ENCODE results near the gene ATF6. TPM values are rescaled to one million over a fixed set of nuclear protein-coding genes. Genes with fewer than 3 reads are reported as not detected.
A peak's percentile ranks its signal among the peaks of the same experiment; 100 is the strongest.
"Not testable (repeated sequence)": the region's sequence is repeated elsewhere in the genome, so short reads cannot be mapped to it uniquely, and the experiment has no call there.

ATF6 gene
- total and polyA plus RNA-seq, 12 donors = 2.6 to 20.9 (median 15.2) TPM

GRCh38 chr1:161799792-161800191, 33.7 kb downstream of the ATF6 start:
- ATAC-seq (no peak), DNase-seq (no peak)
- Histone ChIP-seq H3K27me3 (no peaks in the 10 kb centered on the region), H3K9me3 (no peaks in the 10 kb centered on the region), H3K4me1 (no peaks in the 10 kb centered on the region), H3K4me3 (no peak overlapping the region), H3K27ac (no peak overlapping the region), H3K36me3 (peaks cover 0 to 96% (median 27%) of the 10 kb centered on the region in 9 donors)
- 98 to 99% methylated on average over 1 of the region's 1 CpG for WGBS, 2 donors
- TF ChIP-seq CTCF (IDR thresholded peaks at IDR 0.05) = no peak
- intact Hi-C loops (cut with DNase I) = no loop called here

GRCh38 chr1:161801955-161802354, 35.8 kb downstream of the ATF6 start:
- no peak for DNase-seq
- peak in 1 of 8 donors; percentile 73 for ATAC-seq
- H3K27me3 ChIP-seq = no peaks in the 10 kb centered on the region
- peaks cover 0 to 7% (median 0%) of the 10 kb centered on the region in 9 donors for H3K4me1 ChIP-seq
- H3K36me3 ChIP-seq = peaks cover 0 to 95% (median 22%) of the 10 kb centered on the region in 9 donors
- no peaks in the 10 kb centered on the region for H3K9me3 ChIP-seq
- H3K27ac ChIP-seq = no peak overlapping the region
- intact Hi-C loops (cut with DNase I) = no loop called here
- no peak overlapping the region for H3K4me3 ChIP-seq
- 73 to 77% methylated on average over 7 of the region's 7 CpGs for WGBS, 2 donors
- no peak for TF ChIP-seq CTCF (IDR thresholded peaks at IDR 0.05)

- intact Hi-C loops (cut with DNase I) = no loop called here
- ATAC-seq (no peak), DNase-seq (no peak)
- Histone ChIP-seq H3K36me3 (peaks cover 0 to 91% (median 12%) of the 10 kb centered on the region in 9 donors), H3K9me3 (no peaks in the 10 kb centered on the region), H3K27ac (no peak overlapping the region), H3K4me3 (no peak overlapping the region), H3K27me3 (no peaks in the 10 kb centered on the region), H3K4me1 (peaks cover 0 to 7% (median 0%) of the 10 kb centered on the region in 9 donors)
- TF ChIP-seq CTCF (IDR thresholded peaks at IDR 0.05) = no peak
- 80 to 90% methylated on average over 2 of the region's 2 CpGs for WGBS, 2 donors
These were observed 37.1 kb downstream of the ATF6 start for GRCh38 chr1:161803181-161803580.

- peaks cover 0 to 88% (median 9%) of the 10 kb centered on the region in 9 donors for H3K36me3 ChIP-seq
- WGBS, 2 donors = 86 to 88% methylated on average over 3 of the region's 3 CpGs
These were observed 39.5 kb downstream of the ATF6 start for GRCh38 chr1:161805399-161806197.

GRCh38 chr1:161809202-161809601, 43.1 kb downstream of the ATF6 start:
- Histone ChIP-seq H3K36me3 (peaks cover 0 to 76% (median 14%) of the 10 kb centered on the region in 9 donors), H3K9me3 (peaks cover 0 to 16% (median 5%) of the 10 kb centered on the region in 11 donors)
- DNase-seq; ATAC-seq; H3K27me3 ChIP-seq; intact Hi-C loops (cut with DNase I); H3K4me3 ChIP-seq; H3K4me1 ChIP-seq; H3K27ac ChIP-seq: not testable (repeated sequence)
- 97 to 100% methylated on average over 2 of the region's 2 CpGs for WGBS, 2 donors

More at GRCh38 chr1:161805399-161806197, 39.5 kb downstream of the ATF6 start:
- Histone ChIP-seq H3K4me3 (no peak overlapping the region), H3K27me3 (no peaks in the 10 kb centered on the region), H3K27ac (no peak overlapping the region), H3K4me1 (peaks cover 0 to 7% (median 0%) of the 10 kb centered on the region in 9 donors), H3K9me3 (peaks cover 0 to 12% (median 2%) of the 10 kb centered on the region in 11 donors)
- no peak for DNase-seq
- intact Hi-C loops (cut with DNase I) = no loop called here
- TF ChIP-seq CTCF (IDR thresholded peaks at IDR 0.05) = no peak
- ATAC-seq = no peak

GRCh38 chr1:161809656-161810055, 43.5 kb downstream of the ATF6 start:
- H3K4me1 ChIP-seq; ATAC-seq; DNase-seq; H3K27me3 ChIP-seq; H3K4me3 ChIP-seq; H3K27ac ChIP-seq; intact Hi-C loops (cut with DNase I): not testable (repeated sequence)
- WGBS, 2 donors = 65 to 85% methylated on average over 1 of the region's 1 CpG
- Histone ChIP-seq H3K9me3 (peaks cover 0 to 16% (median 5%) of the 10 kb centered on the region in 11 donors), H3K36me3 (peaks cover 0 to 76% (median 15%) of the 10 kb centered on the region in 9 donors)

Data from heart right ventricle (tissue), 16 donors.